Retinal pigment epithelial cell (primary cell): Measurements from ENCODE around the gene TCF12.

Experiments
- DNase-seq: peaks from one replicate; pipeline ENCODE4 v3.0.0-alpha.2; 2010; ENCODE audit warnings: low read depth
- H3K4me3 ChIP-seq: 2 replicates; pipeline ENCODE4 v1.5.1; 2011; ENCODE audit warnings: mild to moderate bottlenecking, low read length, control low read depth, moderate library complexity
- CTCF ChIP-seq: conservative IDR thresholded peaks from 2 replicates; pipeline ENCODE4 v1.5.1; 2011; ENCODE audit warnings: low read depth, low read length, control low read depth, inconsistent platforms

Gene TCF12

GRCh38 chr15:57235873-57236272 is 317.4 kb downstream of the TCF12 start:
- H3K4me3 ChIP-seq = no peak overlapping the region
- no peak for DNase-seq
- no peak for TF ChIP-seq CTCF

GRCh38 chr15:57236561-57237300 is 318.3 kb downstream of the TCF12 start:
- no peak overlapping the region for H3K4me3 ChIP-seq
- DNase-seq = no peak
- TF ChIP-seq CTCF = no peak

- no peak overlapping the region for H3K4me3 ChIP-seq
- DNase-seq = no peak
- TF ChIP-seq CTCF = no peak
Observed at GRCh38 chr15:57237301-57237642, 318.8 kb downstream of the TCF12 start.

- no peak for TF ChIP-seq CTCF
Observed at GRCh38 chr15:57237676-57238075, 319.2 kb downstream of the TCF12 start.

GRCh38 chr15:57245130-57245529 is 326.7 kb downstream of the TCF12 start:
- no peak for DNase-seq
- no peak overlapping the region for H3K4me3 ChIP-seq
- TF ChIP-seq CTCF = no peak

More at GRCh38 chr15:57237676-57238075, 319.2 kb downstream of the TCF12 start:
- H3K4me3 ChIP-seq = no peak overlapping the region
- no peak for DNase-seq

GRCh38 chr15:57245714-57246113 is 327.3 kb downstream of the TCF12 start:
- no peak for DNase-seq
- no peak overlapping the region for H3K4me3 ChIP-seq
- no peak for TF ChIP-seq CTCF

GRCh38 chr15:57248074-57248473 is 329.6 kb downstream of the TCF12 start:
- no peak overlapping the region for H3K4me3 ChIP-seq
- no peak for TF ChIP-seq CTCF
- DNase-seq = no peak
